SK-N-MC (cell line): ENCODE results near the gene DCAF12.

ENCODE experiments used
- EZH2 ChIP-seq: fragments of 200-600 bp; sonication (generic); IDR thresholded peaks from one replicate; pipeline ENCODE4 v1.6.1; 2017; ENCODE audit warnings: antibody characterized with exemption
- POLR2AphosphoS5 ChIP-seq: IDR thresholded peaks from 2 replicates; pipeline ENCODE4 v1.6.1; 2012; ENCODE audit warnings: mild to moderate bottlenecking, low read depth, low read length, borderline replicate concordance

DNA sequence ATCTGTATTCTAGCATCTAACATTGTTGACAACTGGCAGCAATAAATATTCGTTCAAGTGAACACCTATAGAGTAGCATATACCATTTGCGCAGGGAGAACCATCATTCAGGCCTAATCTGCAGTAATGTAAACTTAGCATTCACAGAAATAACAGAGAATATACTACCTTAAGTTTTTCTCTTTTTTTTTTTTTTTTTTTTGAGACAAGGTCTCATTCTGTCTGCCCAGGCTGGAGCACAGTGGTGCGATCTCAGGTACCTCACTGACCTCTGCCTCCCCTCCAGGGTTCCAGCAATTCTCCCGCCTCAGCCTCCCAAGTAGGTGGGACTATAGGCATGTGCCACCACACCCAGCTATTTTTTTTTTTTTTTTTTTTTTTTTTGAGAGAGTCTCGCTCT is 89.9 kb downstream of the DCAF12 start:
- TF ChIP-seq EZH2 (no peak), POLR2AphosphoS5 (no peak)
